LHCN-M2 (cell line): ENCODE data around the gene ZNF227. TPM values are rescaled to one million over a fixed set of nuclear protein-coding genes. Genes with fewer than 3 reads are reported as not detected.
"Not testable (repeated sequence)": the region's sequence is repeated elsewhere in the genome, so short reads cannot be mapped to it uniquely, and the experiment has no call there.

ENCODE experiments used
- DNase-seq: peaks from one replicate; pipeline ENCODE4 v3.0.0-alpha.2; 2012; ENCODE audit warnings: low read depth
- polyA plus RNA-seq: library from polyadenylated mRNA; unstranded; fragments of >200 nt; gene quantifications from one replicate; pipeline ENCODE4 v1.2.1, GENCODE V29; 2012; ENCODE audit warnings: missing spikeins
- total RNA-seq: library from RNA; depleted of rRNA; stranded (reverse); fragments of >200 nt; gene quantifications from 2 replicates; pipeline ENCODE4 v1.2.3, GENCODE V29; 2014; rRNA removed

ZNF227 gene
- total RNA-seq = 17.3 and 19.4 TPM in 2 replicates
- polyA plus RNA-seq = 4.7 TPM

GRCh38 chr19:44212250-44212865 lies at the start of gene ZNF227:
TSS of gene ZNF227 (plus strand) at chr19:44212532. CDS start at chr19:44217793, 5,261 bp downstream.
- DNase-seq = peak; percentile 98

- no peak for DNase-seq
Measured at GRCh38 chr19:44163789-44164188, 48.5 kb upstream of the ZNF227 start.

DNA sequence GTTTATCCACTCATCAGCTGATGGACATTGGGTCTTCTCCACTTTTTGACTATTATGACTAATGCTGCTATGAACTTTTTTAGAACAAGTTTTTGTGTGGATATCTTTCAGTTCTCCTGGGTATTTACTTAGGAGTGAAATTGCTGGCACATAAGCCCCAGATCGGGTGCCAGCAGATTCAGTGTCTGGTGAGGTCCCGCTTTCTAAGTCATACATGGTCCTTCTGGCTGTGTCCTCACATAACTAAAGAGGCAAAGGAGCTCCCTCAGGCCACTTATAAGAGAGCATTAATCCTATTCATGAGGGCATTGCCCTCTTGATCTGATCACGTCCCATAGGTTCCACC lies 48.0 kb upstream of the ZNF227 start:
- DNase-seq = no peak

- peak; percentile 98 for DNase-seq
Measured at GRCh38 chr19:44164673-44165512, 47.4 kb upstream of the ZNF227 start, which contains the start of gene ZNF226. TSS of gene ZNF226 (plus strand) at chr19:44165100. CDS start at chr19:44170081, 4,981 bp downstream.

DNA sequence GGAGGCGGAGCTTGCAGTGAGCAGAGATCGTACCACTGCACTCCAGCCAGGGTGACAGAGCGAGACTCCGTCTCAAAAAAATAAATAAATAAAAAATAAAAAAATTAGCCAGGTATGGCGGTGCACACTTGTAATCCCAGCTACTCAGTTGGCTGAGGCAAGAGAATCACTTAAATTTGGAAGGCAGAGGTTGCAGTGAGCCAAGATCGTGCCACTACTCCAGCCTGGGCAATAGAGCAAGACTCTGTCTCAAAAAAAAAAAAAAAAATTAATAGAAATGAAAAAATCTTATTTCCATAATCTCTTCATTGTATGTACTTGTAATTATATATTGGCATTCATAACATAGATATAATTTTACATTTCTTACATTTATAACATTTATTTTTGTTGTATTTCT lies 41.7 kb upstream of the ZNF227 start:
- DNase-seq = not testable (repeated sequence)

DNA sequence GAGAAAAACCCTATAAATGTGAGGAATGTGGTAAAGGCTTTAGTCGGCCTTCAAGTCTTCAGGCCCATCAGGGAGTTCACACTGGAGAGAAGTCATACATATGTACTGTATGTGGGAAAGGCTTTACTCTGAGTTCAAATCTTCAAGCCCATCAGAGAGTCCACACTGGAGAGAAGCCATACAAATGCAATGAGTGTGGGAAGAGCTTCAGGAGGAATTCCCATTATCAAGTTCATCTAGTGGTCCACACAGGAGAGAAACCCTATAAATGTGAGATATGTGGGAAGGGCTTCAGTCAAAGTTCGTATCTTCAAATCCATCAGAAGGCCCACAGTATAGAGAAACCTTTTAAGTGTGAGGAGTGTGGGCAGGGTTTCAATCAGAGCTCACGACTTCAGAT lies 35.7 kb upstream of the ZNF227 start:
- peak; percentile 15 for DNase-seq

DNA sequence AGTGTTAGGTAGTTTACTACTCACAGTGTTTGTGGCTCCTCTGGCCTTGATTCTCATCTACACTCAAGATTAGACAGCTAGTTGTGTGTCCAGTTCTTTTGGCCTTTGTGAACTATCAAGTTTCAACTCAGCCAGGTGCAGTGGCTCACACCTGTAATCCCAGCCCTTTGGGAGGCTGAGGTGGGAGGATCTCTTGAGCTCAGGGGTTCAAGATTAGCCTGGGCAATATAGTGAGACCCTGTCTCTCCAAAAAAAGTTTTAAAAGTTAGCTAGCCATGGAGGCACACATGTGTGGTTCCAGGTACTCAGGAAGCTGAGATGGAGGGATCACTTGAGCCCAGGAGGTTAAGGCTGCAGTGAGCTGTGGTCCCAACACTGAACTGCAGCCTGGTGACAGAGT lies 31.4 kb upstream of the ZNF227 start:
- DNase-seq = no peak

- DNase-seq = no peak
Measured at GRCh38 chr19:44182145-44182544, 30.2 kb upstream of the ZNF227 start.

GRCh38 chr19:44190020-44190419 lies 22.3 kb upstream of the ZNF227 start:
- DNase-seq = no peak

- DNase-seq = no peak
Measured at GRCh38 chr19:44192127-44192526, 20.2 kb upstream of the ZNF227 start.

GRCh38 chr19:44196772-44197171 lies 15.6 kb upstream of the ZNF227 start:
- DNase-seq = no peak

DNA sequence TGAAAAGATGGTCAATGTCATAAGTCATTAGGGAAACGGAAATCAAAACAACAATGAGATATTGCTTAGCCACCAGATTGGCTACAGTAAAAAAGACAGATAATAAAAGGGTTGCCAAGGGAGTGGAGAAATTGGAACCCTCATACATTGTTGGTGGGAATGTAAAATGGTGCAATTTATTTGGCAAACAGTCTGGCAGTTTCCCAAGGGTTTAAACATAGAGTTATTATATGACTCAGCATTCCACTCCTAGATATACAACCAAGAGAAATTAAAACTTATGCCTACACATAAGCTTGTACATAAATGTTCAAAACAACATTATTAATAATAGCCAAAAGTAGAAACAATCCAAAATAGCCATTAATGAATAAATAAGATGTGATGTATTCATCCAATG lies 9.9 kb upstream of the ZNF227 start:
- peak; percentile 42 for DNase-seq

DNA sequence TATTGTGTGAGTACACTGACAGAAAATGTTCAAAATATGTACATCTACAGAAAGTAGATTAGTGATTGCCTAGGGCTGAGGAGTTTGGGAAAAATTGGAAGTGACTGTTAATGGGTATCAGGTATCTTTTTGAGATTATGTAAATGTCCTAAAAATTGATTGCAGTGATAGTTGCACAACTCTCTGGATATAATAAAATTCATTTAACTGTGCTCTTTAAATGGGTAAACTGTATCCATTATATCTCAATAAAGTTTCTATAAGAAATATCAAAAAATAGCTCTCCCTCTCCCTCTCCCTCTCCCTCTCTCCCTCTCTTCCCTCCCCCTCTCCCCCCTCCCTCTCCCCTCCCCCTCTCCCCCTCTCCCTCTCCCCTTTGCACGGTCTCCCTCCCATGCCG lies 9.4 kb upstream of the ZNF227 start:
- no peak for DNase-seq

DNA sequence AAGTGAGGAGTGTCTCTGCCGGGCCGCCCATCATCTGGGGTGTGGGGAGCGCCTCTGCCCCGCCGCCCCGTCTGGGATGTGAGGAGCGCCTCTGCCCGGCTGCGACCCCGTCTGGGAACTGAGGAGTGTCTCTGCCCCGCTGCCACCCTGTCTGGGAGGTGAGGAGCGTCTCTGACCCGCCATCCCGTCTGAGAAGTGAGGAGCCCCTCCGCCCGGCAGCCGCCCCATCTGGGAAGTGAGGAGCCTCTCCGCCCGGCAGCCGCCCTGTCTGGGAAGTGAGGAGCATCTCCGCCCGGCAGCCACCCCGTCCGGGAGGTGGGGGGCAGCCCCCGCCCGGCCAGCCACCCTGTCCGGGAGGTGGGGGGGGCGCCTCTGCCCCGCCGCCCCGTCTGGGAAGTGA lies 8.5 kb upstream of the ZNF227 start:
- DNase-seq = not testable (repeated sequence)

- no peak for DNase-seq
Measured at GRCh38 chr19:44204772-44205171, 7.6 kb upstream of the ZNF227 start.

DNA sequence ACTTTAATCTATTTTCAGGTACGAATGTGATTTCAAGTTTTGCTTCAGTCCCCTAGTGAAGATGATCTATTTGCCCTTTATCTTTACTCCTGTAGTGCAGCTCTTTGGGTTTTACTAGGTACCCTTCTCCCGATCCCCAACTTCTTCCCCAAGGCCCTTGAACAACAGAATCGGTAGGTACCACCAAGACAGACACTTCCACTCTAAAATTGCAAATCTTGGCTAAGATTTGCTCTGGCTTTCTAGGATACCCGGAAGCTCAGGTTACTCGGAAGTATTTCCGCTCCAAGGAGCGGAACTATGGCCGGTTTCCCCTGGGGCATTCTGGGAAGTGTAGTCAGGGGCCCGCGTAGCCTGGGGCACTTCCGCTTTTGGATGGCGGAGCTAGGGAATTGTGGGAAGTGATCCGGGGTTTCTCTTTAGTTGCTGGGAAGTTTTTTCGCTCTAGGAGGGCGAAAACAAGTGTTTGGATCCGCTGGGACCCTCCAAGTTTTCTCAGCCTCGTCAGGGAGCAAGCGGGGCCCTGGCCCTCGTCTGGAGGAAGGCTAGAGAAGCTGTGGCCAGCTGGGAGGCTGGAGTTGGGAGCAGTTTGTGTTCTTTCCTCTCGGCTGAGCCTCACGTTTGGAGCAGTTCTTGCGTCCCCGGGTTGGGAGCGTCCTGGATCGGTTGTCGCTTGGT lies 5.1 kb upstream of the ZNF227 start:
- peak; percentile 96 for DNase-seq

DNA sequence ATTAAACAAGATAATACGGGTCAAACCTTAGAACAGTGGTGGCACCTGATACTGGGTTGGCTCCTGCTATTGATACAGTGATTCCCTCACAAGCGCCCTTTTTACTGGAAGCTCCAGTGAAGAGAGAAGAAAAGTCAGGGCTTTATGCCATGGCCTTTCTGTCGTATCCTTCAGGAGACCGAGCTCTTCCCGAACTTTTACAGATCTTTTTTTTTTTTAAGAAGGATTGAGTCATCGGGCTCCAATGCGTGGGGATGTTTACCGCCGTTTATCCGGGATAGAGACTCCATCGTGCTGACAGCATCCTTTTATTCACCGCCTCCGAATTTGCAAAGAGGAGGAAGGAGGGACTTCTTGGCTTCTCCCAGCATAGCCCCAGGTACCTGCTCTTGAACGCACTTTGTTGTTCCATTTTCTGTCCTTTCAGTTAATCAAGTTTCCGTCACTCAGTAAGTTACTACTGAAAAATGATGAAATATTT lies 574 bp downstream of the ZNF227 start:
- DNase-seq = peak; percentile 35

DNA sequence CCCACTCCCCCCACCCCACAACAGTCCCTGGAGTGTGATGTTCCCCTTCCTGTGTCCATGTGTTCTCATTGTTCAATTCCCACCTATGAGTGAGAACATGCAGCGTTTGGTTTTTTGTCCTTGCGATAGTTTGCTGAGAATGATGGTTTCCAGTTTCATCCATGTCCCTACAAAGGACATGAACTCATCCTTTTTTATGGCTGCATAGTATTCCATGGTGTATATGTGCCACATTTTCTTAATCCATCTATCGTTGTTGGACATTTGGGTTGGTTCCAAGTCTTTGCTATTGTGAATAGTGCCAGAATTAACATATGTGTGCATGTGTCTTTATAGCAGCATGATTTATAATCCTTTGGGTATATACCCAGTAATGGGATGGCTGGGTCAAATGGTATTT lies 7.6 kb downstream of the ZNF227 start:
- not testable (repeated sequence) for DNase-seq

DNA sequence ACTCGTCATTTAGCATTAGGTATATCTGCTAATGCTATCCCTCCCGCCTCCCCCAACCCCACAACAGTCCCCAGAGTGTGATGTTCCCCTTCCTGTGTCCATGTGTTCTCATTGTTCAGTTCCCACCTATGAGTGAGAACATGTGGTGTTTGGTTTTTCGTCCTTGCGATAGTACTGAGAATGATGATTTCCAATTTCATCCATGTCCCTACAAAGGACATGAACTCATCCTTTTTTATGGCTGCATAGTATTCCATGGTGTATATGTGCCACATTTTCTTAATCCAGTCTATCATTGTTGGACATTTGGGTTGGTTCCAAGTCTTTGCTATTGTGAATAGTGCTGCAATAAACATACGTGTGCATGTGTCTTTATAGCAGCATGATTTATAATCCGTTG lies 8.4 kb downstream of the ZNF227 start:
- not testable (repeated sequence) for DNase-seq

- DNase-seq = not testable (repeated sequence)
Measured at GRCh38 chr19:44221291-44221690, 9.0 kb downstream of the ZNF227 start.

GRCh38 chr19:44228318-44228717 lies 16.0 kb downstream of the ZNF227 start:
- no peak for DNase-seq

- DNase-seq = no peak
Measured at GRCh38 chr19:44232867-44233266, 20.5 kb downstream of the ZNF227 start.
